Activated T-helper 2 cell treated with anti-CD3 and anti-CD28 coated beads, Interferon-gamma antibody, Interleukin-2, Interleukin-4, amounts not matched to agents 10 μg/mL and 5 μg/mL and 100 μg/mL, durations not matched to agents 14 hours and 24 hours and 36 hours (primary cell): ENCODE results near the gene SSX2IP. TPM values are rescaled to one million over a fixed set of nuclear protein-coding genes. Genes with fewer than 3 reads are reported as not detected.

Experiments used
- DNase-seq: peaks from one replicate; pipeline ENCODE4 v3.0.0; 2021; ENCODE audit warnings: low spot score
- H3K27ac Mint-ChIP-seq: one replicate; pipeline ENCODE4 v1.8.0; 2021; ENCODE audit warnings: mixed read lengths
- H3K27me3 Mint-ChIP-seq: one replicate; pipeline ENCODE4 v1.8.0; 2021; ENCODE audit warnings: low read depth, mixed read lengths
- H3K36me3 Mint-ChIP-seq: one replicate; pipeline ENCODE4 v1.8.0; 2021; ENCODE audit warnings: low read depth, mixed read lengths
- H3K4me1 Mint-ChIP-seq: one replicate; pipeline ENCODE4 v1.8.0; 2021; ENCODE audit warnings: low read depth, mixed read lengths
- H3K4me3 Mint-ChIP-seq: one replicate; pipeline ENCODE4 v1.8.0; 2021; ENCODE audit warnings: low read depth, mild to moderate bottlenecking, moderate library complexity, mixed read lengths
- H3K9me3 Mint-ChIP-seq: one replicate; pipeline ENCODE4 v1.8.0; 2021; ENCODE audit warnings: mixed read lengths
- intact Hi-C: fragments of 100-400 bp; cut with micrococcal nuclease; formaldehyde crosslinking; loops from one replicate; pipeline ENCODE4 v1.15.1; 2023
- total RNA-seq: library from RNA; stranded (reverse); gene quantifications from 2 replicates; pipeline ENCODE4 v1.2.3, GENCODE V29; 2022

Gene SSX2IP
- total RNA-seq, 1 donor from 2014 or later: 13.0 TPM

DNA sequence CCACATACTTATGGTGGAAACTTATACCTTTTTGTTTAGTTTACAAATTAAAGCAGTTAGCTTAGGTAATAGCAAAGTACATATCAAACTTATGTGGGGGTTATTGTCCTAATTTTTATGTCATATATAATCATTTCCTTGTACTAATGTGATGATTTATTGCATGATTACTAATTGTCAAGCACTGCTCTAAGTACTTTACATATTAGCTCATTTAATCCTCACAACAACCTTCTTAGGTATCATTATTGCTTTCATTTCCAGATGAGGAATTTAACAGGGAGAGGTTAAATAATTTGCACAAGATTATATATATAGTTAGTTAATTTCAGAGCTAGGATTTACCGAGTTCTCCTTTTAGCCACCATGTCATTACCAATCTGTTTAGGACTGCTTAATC lies 11.9 kb upstream of the SSX2IP start:
- DNase-seq: no peak
- intact Hi-C loops: no loop called here
- H3K9me3 Mint-ChIP-seq: no peaks in the 10 kb centered on the region
- H3K27me3 Mint-ChIP-seq: peaks cover 8% of the 10 kb centered on the region
- H3K36me3 Mint-ChIP-seq: no peaks in the 10 kb centered on the region
- no peak overlapping the region for H3K27ac Mint-ChIP-seq
- peaks cover 9% of the 10 kb centered on the region for H3K4me1 Mint-ChIP-seq
- H3K4me3 Mint-ChIP-seq: no peak overlapping the region

DNA sequence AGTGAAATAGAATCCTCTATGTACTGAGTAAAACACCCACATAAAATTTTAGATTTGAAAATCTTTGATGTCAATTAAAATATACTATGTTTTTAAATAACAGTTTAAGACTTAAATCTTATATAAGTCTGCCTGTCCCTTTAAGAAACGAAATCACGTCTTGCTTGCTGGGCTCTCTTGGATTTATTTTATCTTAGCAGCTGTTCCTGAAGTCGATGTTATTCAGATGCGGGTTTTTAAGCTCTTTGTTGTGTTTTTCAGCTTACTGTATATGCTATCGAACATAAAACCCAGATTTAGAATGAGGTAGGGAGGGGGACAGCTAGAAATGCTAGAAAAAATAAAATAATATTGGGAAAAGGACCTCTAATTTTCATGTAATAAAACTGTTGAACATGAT lies 11.1 kb upstream of the SSX2IP start:
- peaks cover 8% of the 10 kb centered on the region for H3K27me3 Mint-ChIP-seq
- H3K27ac Mint-ChIP-seq: no peak overlapping the region
- no peak overlapping the region for H3K4me3 Mint-ChIP-seq
- H3K4me1 Mint-ChIP-seq: peaks cover 9% of the 10 kb centered on the region
- no peaks in the 10 kb centered on the region for H3K9me3 Mint-ChIP-seq
- no peaks in the 10 kb centered on the region for H3K36me3 Mint-ChIP-seq
- intact Hi-C loops: no loop called here
- DNase-seq: no peak

- peaks cover 8% of the 10 kb centered on the region for H3K27me3 Mint-ChIP-seq
- H3K4me3 Mint-ChIP-seq: no peak overlapping the region
- peaks cover 9% of the 10 kb centered on the region for H3K4me1 Mint-ChIP-seq
- no peak overlapping the region for H3K27ac Mint-ChIP-seq
- no peaks in the 10 kb centered on the region for H3K36me3 Mint-ChIP-seq
- H3K9me3 Mint-ChIP-seq: no peaks in the 10 kb centered on the region
- intact Hi-C loops: no loop called here
- no peak for DNase-seq
These were observed 9.8 kb upstream of the SSX2IP start for GRCh38 chr1:84700070-84700469.

- Mint-ChIP-seq H3K27ac (no peak overlapping the region), H3K9me3 (no peaks in the 10 kb centered on the region)
- intact Hi-C loops: loop anchor here (10.0 kb wide), 1 partner anchor 576 kb away; the partner anchor contains the start of gene BCL10
These were observed 8.2 kb upstream of the SSX2IP start for GRCh38 chr1:84698151-84699110.

GRCh38 chr1:84693785-84694184 lies 3.5 kb upstream of the SSX2IP start:
- peaks cover 30% of the 10 kb centered on the region for H3K4me1 Mint-ChIP-seq
- intact Hi-C loops: loop anchor here (2.0 to 10.0 kb wide), 2 partner anchors 27 to 581 kb away; partner anchors contain the start of gene BCL10
- H3K27ac Mint-ChIP-seq: no peak overlapping the region

More at GRCh38 chr1:84698151-84699110, 8.2 kb upstream of the SSX2IP start:
- Mint-ChIP-seq H3K36me3 (no peaks in the 10 kb centered on the region), H3K4me3 (no peak overlapping the region), H3K27me3 (peaks cover 8% of the 10 kb centered on the region), H3K4me1 (peaks cover 12% of the 10 kb centered on the region)
- DNase-seq: no peak

GRCh38 chr1:84693005-84693404 lies 2.7 kb upstream of the SSX2IP start:
- H3K36me3 Mint-ChIP-seq: no peaks in the 10 kb centered on the region
- no peak for DNase-seq
- no peaks in the 10 kb centered on the region for H3K9me3 Mint-ChIP-seq
- peak overlapping the region; percentile 60 for H3K4me3 Mint-ChIP-seq
- H3K4me1 Mint-ChIP-seq: peaks cover 36% of the 10 kb centered on the region
- intact Hi-C loops: loop anchor here (2.0 to 10.0 kb wide), 2 partner anchors 28 to 582 kb away; partner anchors contain the start of gene BCL10
- H3K27me3 Mint-ChIP-seq: no peaks in the 10 kb centered on the region
- peak overlapping the region; percentile 74 for H3K27ac Mint-ChIP-seq

More at GRCh38 chr1:84693785-84694184, 3.5 kb upstream of the SSX2IP start:
- no peak for DNase-seq
- no peaks in the 10 kb centered on the region for H3K36me3 Mint-ChIP-seq
- no peaks in the 10 kb centered on the region for H3K27me3 Mint-ChIP-seq
- no peak overlapping the region for H3K4me3 Mint-ChIP-seq
- no peaks in the 10 kb centered on the region for H3K9me3 Mint-ChIP-seq

DNA sequence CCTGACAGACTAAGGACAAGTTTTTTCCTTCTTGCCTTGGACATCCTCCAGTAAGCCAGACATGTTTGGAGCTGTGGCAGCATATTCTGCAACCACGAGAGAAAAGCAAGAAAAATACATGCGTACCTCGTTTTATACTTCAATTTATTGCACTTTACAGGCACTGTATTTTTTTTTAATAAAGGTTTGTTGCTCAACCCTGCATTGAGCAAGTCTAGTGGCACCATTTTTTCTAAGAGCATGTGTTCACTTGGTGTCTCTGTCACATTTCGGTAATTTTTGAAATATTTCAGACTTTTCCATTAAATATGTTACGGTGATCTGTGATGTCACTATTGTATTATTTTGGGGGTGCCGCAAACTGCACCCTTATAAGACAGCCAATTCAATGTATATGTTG lies 2.1 kb upstream of the SSX2IP start:
- intact Hi-C loops: loop anchor here (1.0 to 10.0 kb wide), 3 partner anchors 28 to 582 kb away; partner anchors contain the start of gene BCL10
- Mint-ChIP-seq H3K36me3 (no peaks in the 10 kb centered on the region), H3K27ac (peak overlapping the region; percentile 74), H3K4me3 (peak overlapping the region; percentile 60), H3K9me3 (no peaks in the 10 kb centered on the region), H3K27me3 (no peaks in the 10 kb centered on the region), H3K4me1 (peaks cover 41% of the 10 kb centered on the region)
- DNase-seq: no peak

GRCh38 chr1:84691122-84691783 lies 992 bp upstream of the SSX2IP start:
- Mint-ChIP-seq H3K9me3 (no peaks in the 10 kb centered on the region), H3K27me3 (no peaks in the 10 kb centered on the region), H3K4me1 (peaks cover 46% of the 10 kb centered on the region), H3K27ac (peak overlapping the region; percentile 94), H3K4me3 (peak overlapping the region; percentile 94), H3K36me3 (peaks cover 3% of the 10 kb centered on the region)
- DNase-seq: no peak
- intact Hi-C loops: loop anchor here (2.0 to 10.0 kb wide), 3 partner anchors 52 to 584 kb away; partner anchors contain the start of gene BCL10

DNA sequence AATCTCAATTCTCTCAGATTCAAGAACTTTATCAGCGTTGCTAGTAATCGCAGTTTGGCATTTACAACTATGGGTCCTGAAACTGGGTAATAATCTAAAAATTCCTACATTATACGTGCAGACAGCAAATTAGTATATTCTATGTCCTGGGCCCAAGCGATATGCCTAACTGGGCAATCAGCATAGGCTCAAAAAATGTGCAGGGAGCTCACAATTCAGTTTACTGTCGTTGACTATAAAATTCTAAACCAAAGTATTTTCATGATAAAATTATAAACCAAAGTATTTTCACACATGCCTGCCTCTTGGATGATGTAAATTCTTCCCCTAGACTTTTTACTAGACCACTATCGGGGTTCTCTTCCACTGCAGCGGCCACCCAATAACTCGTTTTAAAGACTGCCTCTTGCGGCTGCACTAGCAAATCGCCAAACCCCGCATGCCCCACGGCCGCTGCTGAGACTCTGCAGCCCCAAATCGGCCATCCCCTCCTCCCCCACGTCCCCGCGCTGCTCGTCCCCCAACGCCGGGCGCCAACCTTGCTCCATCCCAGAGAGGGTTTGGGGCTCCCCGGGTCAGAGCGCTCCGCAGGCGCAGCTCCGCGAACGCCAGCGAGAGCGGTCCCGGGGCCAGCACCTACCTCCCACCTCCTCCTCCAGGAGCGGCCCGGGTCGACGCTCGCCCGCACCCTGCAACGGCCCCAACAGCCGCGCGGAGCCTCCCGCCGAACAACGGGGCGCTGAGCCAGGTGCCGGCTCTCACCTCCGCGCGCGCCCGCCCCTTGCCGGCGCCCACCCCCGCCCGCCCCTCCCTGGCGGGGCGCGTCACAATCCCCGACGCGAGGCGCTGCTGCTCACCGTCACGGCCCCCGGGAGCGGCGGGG lies 506 bp downstream of the SSX2IP start:
- H3K4me1 Mint-ChIP-seq: peaks cover 46% of the 10 kb centered on the region
- no peaks in the 10 kb centered on the region for H3K9me3 Mint-ChIP-seq
- peak overlapping the region; percentile 4 for H3K27ac Mint-ChIP-seq
- intact Hi-C loops: loop anchor here (1.0 to 10.0 kb wide), 7 partner anchors 21 to 585 kb away; partner anchors contain the start of genes BCL10, CTBS, GNG5 and SPATA1
- H3K4me3 Mint-ChIP-seq: peak overlapping the region; percentile 82
- no peak for DNase-seq
- H3K36me3 Mint-ChIP-seq: peaks cover 3% of the 10 kb centered on the region
- no peaks in the 10 kb centered on the region for H3K27me3 Mint-ChIP-seq

DNA sequence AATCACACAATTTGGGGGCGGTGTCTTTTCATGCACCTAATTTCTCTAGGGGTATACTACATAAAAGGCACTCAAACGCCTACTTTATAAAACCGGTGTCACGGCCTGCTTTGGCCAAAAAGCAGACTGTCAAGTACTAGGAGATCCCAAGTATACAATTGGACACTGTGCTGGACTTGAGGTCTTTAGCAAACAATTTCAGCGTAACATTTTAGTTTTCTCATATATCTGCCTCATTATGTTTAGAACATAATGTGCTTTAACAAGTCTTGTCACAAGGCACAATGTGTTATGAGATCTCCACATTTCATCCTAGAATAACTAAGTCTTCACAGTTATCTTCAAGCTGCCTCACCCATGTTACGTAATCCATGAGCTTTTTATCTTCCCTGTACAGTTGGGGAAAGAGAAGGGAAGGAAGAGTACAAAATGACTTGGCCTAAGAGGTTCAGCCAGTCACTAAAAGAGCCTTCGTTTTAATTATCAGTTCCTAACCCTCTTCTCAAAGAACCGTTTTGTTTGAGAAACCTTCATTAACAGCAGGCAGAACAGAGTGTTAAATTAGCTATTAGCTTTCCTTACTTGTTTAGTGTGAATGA lies 1.7 kb downstream of the SSX2IP start:
- Mint-ChIP-seq H3K27me3 (no peaks in the 10 kb centered on the region), H3K4me3 (peak overlapping the region; percentile 65), H3K27ac (no peak overlapping the region), H3K4me1 (peaks cover 43% of the 10 kb centered on the region), H3K9me3 (no peaks in the 10 kb centered on the region), H3K36me3 (peaks cover 3% of the 10 kb centered on the region)
- intact Hi-C loops: loop anchor here (1.0 to 2.0 kb wide), 3 partner anchors 20 to 246 kb away; partner anchors contain the start of genes GNG5 and SPATA1
- DNase-seq: no peak

DNA sequence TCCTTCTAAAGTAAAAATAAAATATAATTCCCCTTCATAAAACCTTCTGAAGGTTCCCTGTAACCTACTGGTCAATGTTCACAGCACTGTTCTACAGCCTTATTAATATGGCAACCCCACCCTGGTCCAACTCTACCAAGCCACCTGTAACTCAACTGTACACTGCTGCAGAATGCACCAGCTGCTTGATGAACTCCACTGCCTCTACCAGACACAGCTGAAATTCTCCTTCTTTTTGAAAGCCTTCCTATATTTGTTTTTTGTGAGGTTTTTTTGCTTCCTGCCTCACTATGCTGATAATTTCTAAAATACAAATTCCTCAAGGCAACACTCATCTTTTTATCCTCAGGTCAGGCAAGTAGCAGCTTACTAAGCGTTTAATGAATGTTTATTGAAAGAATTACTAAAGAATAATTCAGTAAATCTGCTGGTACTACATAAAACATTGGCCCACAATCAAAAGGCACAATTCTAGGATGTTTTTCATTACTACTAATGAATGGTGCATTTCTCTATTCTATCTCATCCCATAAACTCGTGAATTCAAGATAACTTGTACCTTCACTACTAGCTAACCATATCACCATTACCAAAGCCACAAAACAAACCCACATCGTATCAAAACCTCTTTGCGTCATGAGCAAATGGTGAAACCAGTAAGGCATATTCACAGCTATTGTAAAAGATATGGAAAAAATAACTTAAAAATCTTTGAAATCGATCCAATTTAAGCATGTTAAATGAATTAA lies 2.4 kb downstream of the SSX2IP start:
- peaks cover 40% of the 10 kb centered on the region for H3K4me1 Mint-ChIP-seq
- H3K27ac Mint-ChIP-seq: no peak overlapping the region
- DNase-seq: no peak
- peaks cover 3% of the 10 kb centered on the region for H3K36me3 Mint-ChIP-seq
- H3K27me3 Mint-ChIP-seq: no peaks in the 10 kb centered on the region
- no peak overlapping the region for H3K4me3 Mint-ChIP-seq
- H3K9me3 Mint-ChIP-seq: no peaks in the 10 kb centered on the region
- intact Hi-C loops: loop anchor here (2.0 kb wide), 1 partner anchor 19 kb away; no protein-coding TSS in a partner anchor
